ENCODE results near the gene GAN.

GRCh38 chr16:81268509-81268908 lies 46.3 kb upstream of the GAN start:
- TF ChIP-seq EZH2 (IDR thresholded peaks at IDR 0.05; ENCODE audit: insufficient read depth, poor library complexity, severe bottlenecking) (no peak), EZH2phosphoT487 (IDR thresholded peaks at IDR 0.05; ENCODE audit: insufficient read depth, low read depth) (no peak)

Data from GM23248 (cell line).